Astrocyte (in vitro differentiated cells and primary cell): Measurements from ENCODE around the gene RASEF. TPM values are rescaled to one million over a fixed set of nuclear protein-coding genes. Genes with fewer than 3 reads are reported as not detected.

Experiments used
- DNase-seq: peaks from one replicate; pipeline ENCODE4 v3.0.0-alpha.2; 2010; ENCODE audit warnings: low read depth
- FAIRE-seq: peaks from 2 replicates; lab custom pipeline; 2011; peaks lifted over from hg19 to GRCh38; lab: Jason Lieb, UNC
- H2AFZ ChIP-seq: 2 replicates; pipeline ENCODE4 v1.6.0; 2012; ENCODE audit warnings: low read depth, low read length, inconsistent platforms
- H3K27ac ChIP-seq: 2 replicates; pipeline ENCODE4 v1.5.1; 2011; ENCODE audit warnings: low read depth, low read length, inconsistent platforms
- H3K27me3 ChIP-seq: 2 replicates; pipeline ENCODE4 v1.6.0; 2011; ENCODE audit warnings: low read length, inconsistent platforms; ENCODE audit not compliant: insufficient read depth
- H3K36me3 ChIP-seq: 2 replicates; pipeline ENCODE4 v1.5.1; 2011; ENCODE audit warnings: low read length, inconsistent platforms; ENCODE audit not compliant: insufficient read depth
- H3K4me1 ChIP-seq: 2 replicates; pipeline ENCODE4 v1.5.1; 2011; ENCODE audit warnings: low read length, inconsistent platforms; ENCODE audit not compliant: insufficient read depth
- H3K4me2 ChIP-seq: 2 replicates; pipeline ENCODE4 v1.6.0; 2012; ENCODE audit warnings: low read length, inconsistent platforms
- H3K4me3 ChIP-seq: 2 replicates; pipeline ENCODE4 v1.5.1; 2011; ENCODE audit warnings: low read depth, mild to moderate bottlenecking, low read length, inconsistent platforms; ENCODE audit not compliant: insufficient read depth
- H3K79me2 ChIP-seq: 2 replicates; pipeline ENCODE4 v1.6.0; 2012; ENCODE audit warnings: mild to moderate bottlenecking, low read length, inconsistent platforms; ENCODE audit not compliant: insufficient read depth
- H3K9ac ChIP-seq: 2 replicates; pipeline ENCODE4 v1.6.0; 2012; ENCODE audit warnings: mild to moderate bottlenecking, low read length, inconsistent platforms
- H3K9me3 ChIP-seq: 2 replicates; pipeline ENCODE4 v1.5.1; 2012; ENCODE audit warnings: low read depth, mild to moderate bottlenecking, low read length, inconsistent platforms; ENCODE audit not compliant: insufficient read depth
- H4K20me1 ChIP-seq: 2 replicates; pipeline ENCODE4 v1.6.0; 2012; ENCODE audit warnings: low read length, inconsistent platforms; ENCODE audit not compliant: insufficient read depth
- H3K27ac Mint-ChIP-seq: one replicate; pipeline ENCODE4 v1.8.0; 2021; ENCODE audit warnings: mild to moderate bottlenecking, mixed read lengths; ENCODE audit not compliant: unreplicated experiment
- H3K27me3 Mint-ChIP-seq: one replicate; pipeline ENCODE4 v1.8.0; 2021; ENCODE audit warnings: low read depth, mixed read lengths; ENCODE audit not compliant: unreplicated experiment
- H3K36me3 Mint-ChIP-seq: one replicate; pipeline ENCODE4 v1.8.0; 2021; ENCODE audit warnings: low read depth, mixed read lengths; ENCODE audit not compliant: unreplicated experiment
- H3K4me1 Mint-ChIP-seq: one replicate; pipeline ENCODE4 v1.8.0; 2021; ENCODE audit warnings: low read depth, mixed read lengths; ENCODE audit not compliant: unreplicated experiment
- H3K4me3 Mint-ChIP-seq: one replicate; pipeline ENCODE4 v1.8.0; 2021; ENCODE audit warnings: mild to moderate bottlenecking, moderate library complexity, mixed read lengths; ENCODE audit not compliant: unreplicated experiment
- H3K9me3 Mint-ChIP-seq: one replicate; pipeline ENCODE4 v1.8.0; 2021; ENCODE audit warnings: mild to moderate bottlenecking, mixed read lengths; ENCODE audit not compliant: unreplicated experiment
- CTCF ChIP-seq: IDR thresholded peaks from 2 replicates; pipeline ENCODE4 v1.5.1; 2011; ENCODE audit warnings: low read depth, mild to moderate bottlenecking, inconsistent platforms, low read length, moderate library complexity; ENCODE audit not compliant: insufficient read depth
- EZH2 ChIP-seq: IDR thresholded peaks from 2 replicates; pipeline ENCODE4 v1.6.1; 2012; ENCODE audit warnings: mild to moderate bottlenecking, low read length, inconsistent platforms; ENCODE audit not compliant: insufficient read depth
- total RNA-seq: library from RNA; stranded (reverse); gene quantifications from 2 replicates; pipeline ENCODE4 v1.2.1, GENCODE V29; 2021

The RASEF gene
- total RNA-seq, 1 donor from 2014 or later, result 0.91 TPM

DNA sequence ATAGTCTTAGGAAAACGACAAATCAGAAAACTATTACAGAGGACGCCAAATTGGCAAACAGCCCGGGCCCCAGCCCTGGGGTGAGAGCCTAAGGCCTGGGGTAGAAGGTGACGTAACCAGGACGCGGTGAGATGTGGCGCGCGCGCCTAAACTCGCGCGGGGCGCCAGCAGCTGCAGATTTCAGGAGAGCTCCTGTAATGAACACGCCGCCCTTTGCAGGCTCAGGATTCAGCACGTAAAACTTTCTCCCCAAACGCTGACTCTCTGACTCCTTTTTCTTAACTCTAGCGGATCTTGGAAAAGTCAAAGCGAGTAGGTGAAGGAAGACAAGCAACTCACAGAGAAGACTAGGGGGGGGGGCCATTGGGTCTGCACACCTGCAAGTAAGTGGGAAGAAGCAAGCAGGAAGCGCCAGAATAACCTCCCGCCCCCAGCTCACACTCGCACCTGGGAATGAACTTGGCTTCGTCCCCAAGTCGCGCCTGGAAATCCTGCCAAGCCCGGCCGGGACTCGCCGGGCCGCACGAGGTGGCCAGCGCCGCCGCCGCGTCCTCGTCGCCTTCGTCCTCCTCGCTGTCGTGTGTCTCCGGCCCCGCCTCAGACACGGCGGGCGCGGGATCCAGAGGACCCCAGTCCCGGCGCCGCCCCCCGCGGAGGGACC is 822 bp downstream of the RASEF start:
- no peak for TF ChIP-seq CTCF
- no peak for TF ChIP-seq EZH2
- H3K27me3 Mint-ChIP-seq, result peaks cover 34% of the 10 kb centered on the region
- Histone ChIP-seq H3K27ac (no peak overlapping the region), H3K79me2 (no peaks in the 10 kb centered on the region), H3K9ac (peak overlapping the region; percentile 50), H3K9me3 (no peaks in the 10 kb centered on the region), H3K4me2 (peak overlapping the region; percentile 89), H4K20me1 (no peaks in the 10 kb centered on the region), H3K4me3 (peak overlapping the region; percentile 52), H3K27me3 (peaks cover 8% of the 10 kb centered on the region), H3K36me3 (no peaks in the 10 kb centered on the region), H3K4me1 (peaks cover 21% of the 10 kb centered on the region), H2AFZ (peak overlapping the region; percentile 79)
- H3K27ac Mint-ChIP-seq, result no peak overlapping the region
- H3K4me1 Mint-ChIP-seq, result peaks cover 12% of the 10 kb centered on the region
- H3K4me3 Mint-ChIP-seq, result peak overlapping the region; percentile 84
- H3K9me3 Mint-ChIP-seq, result no peaks in the 10 kb centered on the region
- H3K36me3 Mint-ChIP-seq, result no peaks in the 10 kb centered on the region
- DNase-seq (peak; percentile 52), FAIRE-seq (no peak)

DNA sequence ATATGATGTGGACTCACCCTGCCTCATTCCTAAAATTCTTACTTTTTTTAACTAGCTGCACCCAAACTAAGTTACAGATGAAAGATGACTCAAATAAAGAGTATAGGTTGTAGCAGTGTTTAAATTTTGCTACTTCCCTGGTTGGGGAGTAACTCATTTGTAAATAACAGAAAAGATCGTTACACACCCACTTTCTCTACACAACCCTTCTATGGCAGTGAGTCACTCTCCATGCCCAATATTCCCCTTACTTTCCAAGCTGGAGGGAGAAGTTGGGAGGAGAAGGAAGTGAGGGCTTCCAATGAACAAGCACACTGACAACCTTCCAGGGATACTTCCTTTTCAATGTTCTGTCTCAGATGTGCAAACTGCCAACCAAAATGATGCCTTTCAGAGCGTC is 1.9 kb downstream of the RASEF start:
- Histone ChIP-seq H3K9ac (no peak overlapping the region), H3K79me2 (no peaks in the 10 kb centered on the region), H3K9me3 (no peaks in the 10 kb centered on the region), H3K36me3 (no peaks in the 10 kb centered on the region), H2AFZ (no peak overlapping the region), H4K20me1 (no peaks in the 10 kb centered on the region), H3K4me1 (peaks cover 11% of the 10 kb centered on the region), H3K27ac (no peak overlapping the region), H3K4me3 (no peak overlapping the region), H3K27me3 (peaks cover 8% of the 10 kb centered on the region), H3K4me2 (peak overlapping the region; percentile 89)
- no peak for DNase-seq
- FAIRE-seq, result no peak
- no peak overlapping the region for H3K27ac Mint-ChIP-seq
- no peaks in the 10 kb centered on the region for H3K9me3 Mint-ChIP-seq
- H3K4me3 Mint-ChIP-seq, result peak overlapping the region; percentile 73
- peaks cover 36% of the 10 kb centered on the region for H3K27me3 Mint-ChIP-seq
- H3K4me1 Mint-ChIP-seq, result peaks cover 3% of the 10 kb centered on the region
- no peaks in the 10 kb centered on the region for H3K36me3 Mint-ChIP-seq
- TF ChIP-seq EZH2, result no peak
- no peak for TF ChIP-seq CTCF

GRCh38 chr9:83060556-83060955 is 2.4 kb downstream of the RASEF start:
- H3K27ac ChIP-seq, result no peak overlapping the region
- no peaks in the 10 kb centered on the region for H3K79me2 ChIP-seq
- H3K36me3 ChIP-seq, result no peaks in the 10 kb centered on the region
- no peak overlapping the region for H3K4me2 ChIP-seq
- Mint-ChIP-seq H3K4me3 (no peak overlapping the region), H3K9me3 (no peaks in the 10 kb centered on the region), H3K27me3 (peaks cover 36% of the 10 kb centered on the region), H3K27ac (no peak overlapping the region), H3K4me1 (peaks cover 2% of the 10 kb centered on the region), H3K36me3 (no peaks in the 10 kb centered on the region)
- FAIRE-seq, result no peak
- H3K9me3 ChIP-seq, result no peaks in the 10 kb centered on the region
- peaks cover 10% of the 10 kb centered on the region for H3K4me1 ChIP-seq
- DNase-seq, result no peak
- H3K4me3 ChIP-seq, result no peak overlapping the region
- no peak for TF ChIP-seq EZH2
- no peak for TF ChIP-seq CTCF
- H3K27me3 ChIP-seq, result peaks cover 8% of the 10 kb centered on the region
- H4K20me1 ChIP-seq, result no peaks in the 10 kb centered on the region
- no peak overlapping the region for H2AFZ ChIP-seq
- H3K9ac ChIP-seq, result no peak overlapping the region
